Stimulated activated CD8-positive, alpha-beta memory T cell treated with anti-CD3 and anti-CD28 coated beads, Interleukin-12 subunit alpha, Interleukin-12 subunit beta, amount 100 ng/mL, for 24 hours (primary cell): ENCODE data around the gene RARRES2.

Source experiments
- DNase-seq: peaks from one replicate; pipeline ENCODE4 v3.0.0-alpha.2; 2020; ENCODE audit errors: extremely low read depth

The RARRES2 gene

DNA sequence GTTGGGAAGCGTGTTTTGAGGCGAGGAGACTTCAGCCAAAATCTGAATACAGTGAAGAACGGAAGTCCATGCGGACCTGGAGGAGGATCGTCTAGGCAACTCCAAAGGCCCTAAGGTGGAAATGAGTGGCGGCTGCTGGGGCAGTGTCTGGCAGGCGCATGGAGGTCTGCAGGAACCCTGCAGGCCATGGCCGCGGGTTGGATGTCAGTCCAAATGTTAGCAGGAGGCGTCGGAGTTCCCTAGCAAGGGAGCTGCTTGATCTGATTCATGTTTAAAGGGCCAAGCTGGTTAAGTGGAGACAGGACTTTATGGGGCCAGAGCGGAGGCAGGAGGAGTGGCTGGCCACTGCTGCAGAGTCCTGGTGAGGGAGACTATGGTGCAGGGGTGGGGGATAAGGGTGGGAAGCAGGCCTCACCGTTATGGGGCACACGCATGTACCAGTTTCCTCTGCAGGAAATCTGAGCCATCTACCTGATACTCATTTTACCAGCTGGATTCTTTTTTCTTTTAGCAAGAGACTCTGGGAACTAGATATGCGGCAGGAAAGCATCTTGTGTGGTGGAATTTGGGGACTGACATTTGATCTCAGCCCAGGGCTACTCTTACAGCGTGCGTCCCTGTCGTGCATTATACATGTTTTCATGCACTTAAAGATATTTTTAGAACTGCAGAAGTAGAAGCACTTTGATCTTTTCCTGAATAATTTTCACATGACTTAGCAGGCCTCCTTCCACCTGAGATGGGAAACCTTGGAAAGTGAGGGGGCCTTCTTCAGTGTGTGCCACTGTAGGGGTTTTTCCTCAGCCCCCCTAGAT is 20.6 kb upstream of the RARRES2 start:
- no peak for DNase-seq

DNA sequence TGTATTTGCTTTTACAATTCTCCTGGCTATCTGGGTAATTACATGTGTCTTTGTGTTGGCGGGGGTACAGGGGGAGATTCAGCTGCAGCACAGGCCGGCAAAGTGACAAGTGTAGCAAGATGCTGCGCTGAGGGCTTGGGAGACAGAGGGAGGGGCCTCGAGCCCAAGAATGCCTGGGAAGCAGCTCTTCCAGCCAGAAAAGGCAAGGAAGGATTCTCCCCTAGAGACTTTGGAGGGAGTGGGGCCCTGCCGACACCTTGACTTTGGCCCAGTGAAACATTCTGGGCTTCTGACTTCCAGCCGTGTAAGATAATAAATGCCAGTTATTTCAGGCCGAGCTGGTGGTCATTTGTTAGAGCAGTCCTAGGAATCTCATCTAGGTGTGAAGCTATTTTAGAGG is 20.0 kb upstream of the RARRES2 start:
- DNase-seq: no peak

DNA sequence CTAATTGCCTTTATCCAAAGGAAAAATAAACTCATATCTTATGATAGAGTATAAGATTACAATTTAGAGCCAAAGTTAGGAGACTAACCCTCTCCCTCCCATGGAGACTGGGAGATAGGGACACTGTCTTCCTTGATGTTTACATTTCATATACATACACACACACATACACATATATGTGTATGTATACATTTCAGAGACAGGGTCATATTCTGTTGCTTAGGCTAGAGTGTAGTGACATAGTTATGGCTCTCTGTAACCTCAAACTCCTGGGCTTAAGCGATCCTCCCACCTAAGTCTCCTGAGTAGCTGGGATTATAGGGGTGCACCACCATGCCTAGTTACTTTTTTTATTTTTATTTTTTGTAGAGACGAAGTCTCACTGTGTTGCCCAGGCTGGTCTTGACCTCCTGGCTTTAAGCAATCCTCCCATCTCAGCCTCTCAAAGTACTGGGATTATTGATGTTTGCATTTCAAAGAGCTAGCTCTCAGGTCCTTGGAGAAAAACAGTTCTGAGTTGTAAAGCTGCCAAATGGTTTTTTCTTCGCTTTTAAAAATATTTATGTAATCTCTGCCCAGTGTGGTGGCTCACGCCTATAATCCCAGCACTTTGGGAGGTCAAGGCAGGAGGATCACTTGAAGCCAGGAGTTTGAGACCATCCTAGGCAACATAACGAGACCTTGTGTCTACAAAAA is 19.1 kb upstream of the RARRES2 start:
- no peak for DNase-seq

DNA sequence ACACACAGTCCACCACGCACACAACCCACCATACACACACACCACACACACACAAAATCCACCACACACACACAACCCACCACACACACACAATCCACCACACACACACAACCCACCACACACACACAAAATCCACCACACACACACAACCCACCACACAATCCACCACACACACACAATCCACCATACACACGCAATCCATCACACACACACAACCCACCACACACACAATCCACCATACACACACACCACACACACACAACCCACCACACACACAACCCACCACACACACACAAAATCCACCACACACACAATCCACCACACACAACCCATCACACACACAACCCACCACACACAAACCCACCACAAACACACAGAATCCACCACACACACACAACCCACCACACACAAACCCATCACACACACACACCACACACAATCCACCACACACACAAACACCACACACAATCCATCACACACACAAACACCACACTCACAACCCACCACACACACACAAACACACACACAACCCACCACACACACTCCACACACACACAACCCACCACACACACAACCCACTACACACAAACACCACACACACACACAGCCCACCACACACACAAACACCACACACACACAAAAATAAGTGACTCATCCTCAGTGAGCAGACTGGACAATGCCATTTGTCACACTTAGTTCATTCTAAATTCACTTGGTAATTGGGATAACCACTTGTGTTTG is 18.4 kb upstream of the RARRES2 start:
- DNase-seq: no peak

DNA sequence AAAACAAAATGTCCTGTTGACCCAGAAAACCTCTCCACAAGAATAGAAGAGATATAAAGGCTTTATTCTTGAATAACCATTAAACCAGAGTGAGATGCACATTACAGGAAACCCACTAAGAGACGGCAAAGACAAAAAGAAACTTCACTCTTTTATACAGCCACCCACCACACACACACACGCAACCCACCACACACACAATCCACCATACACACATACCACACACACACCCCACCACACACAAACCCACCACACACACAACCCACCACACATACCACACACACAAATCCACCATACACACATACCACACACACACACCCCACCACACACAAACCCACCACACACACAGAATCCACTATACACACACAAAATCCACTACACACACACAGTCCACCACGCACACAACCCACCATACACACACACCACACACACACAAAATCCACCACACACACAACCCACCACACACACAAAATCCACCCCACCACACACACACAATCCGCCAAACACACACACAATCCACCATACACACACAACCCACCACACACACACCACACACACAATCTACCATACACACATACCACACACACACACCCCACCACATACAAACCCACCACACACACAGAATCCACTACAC is 17.7 kb upstream of the RARRES2 start:
- no peak for DNase-seq

DNA sequence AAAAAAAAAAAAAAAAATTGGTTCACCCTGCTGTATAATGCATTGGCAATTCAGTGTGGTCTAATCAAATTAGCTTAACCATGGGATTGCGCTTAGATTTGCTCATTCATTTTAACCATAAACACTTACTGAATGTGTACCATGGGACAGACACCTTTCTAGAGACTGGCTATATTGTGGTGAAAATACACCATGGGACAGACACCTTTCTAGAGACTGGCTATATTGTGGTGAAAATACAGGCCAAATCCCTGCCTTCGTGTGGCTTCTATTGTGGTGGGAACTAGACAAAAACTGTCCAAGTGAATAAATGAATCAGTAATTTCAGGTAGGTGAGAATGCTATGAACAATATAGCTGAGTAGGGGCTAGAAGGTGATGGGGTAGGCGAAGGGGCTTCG is 17.0 kb upstream of the RARRES2 start:
- no peak for DNase-seq

DNA sequence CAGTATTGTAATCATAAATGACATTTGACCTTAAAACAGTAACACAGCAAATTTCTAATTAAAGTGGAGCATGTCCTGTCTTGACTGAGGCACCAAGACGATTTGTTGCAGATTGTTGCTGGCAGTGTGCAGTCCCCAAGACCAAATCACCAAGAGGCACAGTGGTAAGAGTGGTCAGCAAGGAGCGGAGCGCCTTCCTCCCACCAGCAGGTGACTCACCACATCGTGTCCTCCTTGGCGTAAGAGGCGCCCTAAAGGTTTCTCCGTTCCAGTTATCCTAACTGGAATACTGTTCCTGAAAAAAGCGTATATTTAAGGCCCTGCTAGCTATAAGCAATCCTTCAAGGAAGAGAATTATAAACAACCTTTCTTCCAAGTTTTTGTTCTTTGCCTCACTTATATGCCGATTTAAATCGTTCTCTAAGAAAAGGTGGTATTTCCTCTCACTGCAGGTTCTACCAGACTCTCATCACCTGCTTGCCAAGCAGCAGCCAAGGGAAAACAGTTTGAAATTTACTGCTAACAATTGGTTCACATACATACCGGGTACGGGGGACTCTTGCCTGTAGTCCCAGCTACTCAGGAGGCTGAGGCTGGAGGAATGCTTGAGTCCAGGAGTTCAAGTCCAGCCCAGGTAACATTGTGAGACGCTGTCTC is 16.5 kb upstream of the RARRES2 start:
- DNase-seq: no peak

DNA sequence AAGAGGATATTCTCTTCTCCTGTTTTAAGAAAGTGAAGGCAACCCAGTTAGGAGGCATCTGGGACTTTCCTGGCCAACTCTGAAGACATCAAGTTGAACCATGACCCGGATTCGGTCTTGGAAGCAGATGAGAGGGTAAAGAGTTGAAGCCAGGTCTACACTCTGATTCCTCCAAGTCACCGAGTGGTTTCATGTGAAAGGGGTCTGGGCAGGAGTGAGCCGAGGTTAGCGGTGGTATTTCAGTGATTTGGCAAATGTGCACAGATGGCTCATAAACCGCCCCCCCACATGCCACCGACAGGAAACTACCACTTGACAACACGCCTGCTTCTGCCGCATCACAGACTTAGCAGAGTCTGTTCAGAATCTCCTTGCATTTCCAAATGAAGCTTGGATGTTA is 15.8 kb upstream of the RARRES2 start:
- no peak for DNase-seq

DNA sequence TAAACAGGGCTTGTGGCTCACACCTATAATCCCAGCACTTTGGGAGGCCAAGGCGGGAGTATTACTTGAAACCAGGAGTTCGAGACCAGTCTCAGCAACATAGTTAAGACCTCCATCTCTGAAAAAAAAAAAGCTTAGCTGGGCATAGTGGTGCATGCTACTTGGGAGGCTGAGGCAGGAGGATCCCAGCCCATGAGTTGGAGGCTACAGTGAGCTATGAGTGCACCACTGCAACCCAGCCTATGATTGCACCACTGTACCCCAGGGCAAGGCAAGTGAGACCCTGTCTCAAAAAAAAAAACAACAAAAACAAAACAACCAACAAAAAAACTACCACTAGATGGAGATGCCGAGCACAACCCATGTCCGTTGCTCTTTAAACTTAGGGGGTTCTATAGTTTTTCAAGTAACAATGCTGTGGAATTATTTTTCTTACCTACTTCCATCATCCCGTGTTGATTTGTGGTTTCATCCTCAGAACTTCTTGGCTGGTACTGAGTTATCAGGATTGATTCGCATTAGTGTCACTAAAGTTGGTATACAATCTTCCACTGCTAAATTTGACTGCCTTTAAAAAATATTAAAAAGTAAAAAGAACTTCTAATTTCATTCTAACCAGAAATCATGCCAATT is 15.0 kb upstream of the RARRES2 start:
- no peak for DNase-seq

DNA sequence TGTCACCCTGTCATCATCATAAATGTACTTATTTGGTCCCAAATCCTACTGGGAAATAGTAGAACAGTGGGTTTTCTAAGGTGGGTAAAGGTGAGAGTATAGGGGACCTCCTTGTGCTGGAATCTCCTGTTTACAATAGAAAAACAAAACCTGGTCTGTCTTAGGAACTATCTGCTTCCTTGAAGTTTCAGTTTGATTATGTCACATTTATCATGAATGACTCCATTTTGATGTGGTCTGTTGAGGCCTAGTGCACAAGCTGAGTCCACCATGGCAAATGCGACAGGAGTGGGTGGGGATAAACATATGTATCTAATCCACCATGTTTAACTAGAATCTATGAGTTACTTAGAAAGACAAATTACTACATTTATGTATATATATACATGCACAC is 14.2 kb upstream of the RARRES2 start:
- no peak for DNase-seq

DNA sequence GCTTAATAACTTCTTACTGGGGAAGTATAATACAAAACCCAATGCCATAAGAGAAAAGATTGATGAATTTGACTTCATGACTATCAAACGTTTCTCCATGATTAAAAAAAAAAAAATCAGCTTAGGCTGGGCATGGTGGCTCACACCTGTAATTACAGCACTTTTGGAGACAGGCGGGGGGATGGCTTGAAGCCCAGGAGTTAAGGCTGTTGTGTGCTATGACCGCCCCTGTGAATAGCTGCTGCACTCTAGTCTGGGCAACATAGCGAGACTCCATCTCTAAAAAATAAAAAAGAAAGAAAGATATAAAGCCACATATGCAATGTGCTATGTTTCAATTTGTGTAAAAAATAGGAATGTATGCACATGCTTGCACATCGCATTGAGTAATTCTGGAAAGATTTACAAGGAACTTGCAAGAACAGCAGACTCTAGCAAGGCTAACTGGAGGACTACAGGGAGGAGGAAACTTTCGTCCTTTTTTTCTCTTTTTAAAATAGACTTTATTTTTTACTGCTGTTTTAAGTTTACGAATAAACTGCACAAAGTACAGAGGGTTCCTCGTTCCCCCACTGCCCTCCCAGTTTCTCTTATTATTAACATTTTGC is 10.3 kb upstream of the RARRES2 start:
- DNase-seq: no peak

DNA sequence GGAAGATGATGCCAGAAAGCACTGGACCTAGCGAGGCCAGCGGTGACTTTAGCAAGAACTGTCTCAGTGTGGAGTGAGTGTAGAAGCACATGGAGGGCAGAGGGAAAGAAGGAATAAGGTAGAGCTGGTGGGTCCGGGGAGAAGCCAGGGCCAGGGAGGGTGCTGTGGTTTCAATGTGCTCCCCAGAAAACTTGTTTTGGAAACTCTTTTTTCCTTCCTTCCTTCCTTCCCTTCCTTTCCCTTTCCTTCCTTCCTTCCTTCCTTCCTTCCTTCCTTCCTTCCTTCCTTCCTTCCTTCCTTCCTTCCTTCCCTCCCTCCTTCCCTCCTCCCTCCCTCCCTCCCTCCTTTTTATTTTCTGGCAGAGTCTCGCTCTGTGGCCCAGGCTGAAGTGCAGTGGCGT is 5.5 kb upstream of the RARRES2 start:
- no peak for DNase-seq

DNA sequence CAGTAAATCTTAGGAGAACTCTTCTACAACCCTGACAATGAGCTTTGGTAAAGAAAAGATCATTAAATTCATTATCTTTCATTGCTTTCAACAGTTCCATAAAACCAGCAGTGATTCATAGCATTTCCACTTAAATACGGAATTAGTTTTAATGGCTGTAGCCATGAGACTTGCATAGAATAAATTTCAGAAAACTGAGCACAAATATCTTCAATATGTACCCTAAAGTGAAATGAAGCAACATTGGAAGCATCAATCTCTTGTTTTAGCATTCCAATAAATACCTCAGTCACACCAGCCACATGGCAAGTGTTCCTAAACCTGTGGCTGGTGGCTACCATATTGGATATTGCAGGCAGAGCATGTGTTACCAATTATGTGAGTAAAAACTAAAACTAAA is 3.6 kb upstream of the RARRES2 start:
- no peak for DNase-seq

DNA sequence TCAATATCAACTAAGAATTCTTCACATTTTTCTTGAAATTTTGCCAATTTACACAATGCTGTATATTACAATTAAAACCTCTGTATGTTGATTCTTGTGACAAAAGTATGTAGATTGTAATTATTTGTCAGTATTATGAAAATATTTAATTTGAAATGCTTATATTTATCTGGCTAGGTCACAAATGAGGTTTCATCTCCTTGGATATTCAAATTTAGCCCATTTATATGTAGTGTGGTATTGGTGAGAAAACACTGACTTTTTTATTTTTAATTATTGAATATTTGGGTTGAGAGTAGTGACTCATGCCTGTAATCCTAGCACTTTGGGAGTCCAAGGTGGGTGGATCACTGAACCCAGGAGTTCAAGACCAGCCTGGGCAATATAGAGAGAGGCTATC is 2.9 kb upstream of the RARRES2 start:
- no peak for DNase-seq

DNA sequence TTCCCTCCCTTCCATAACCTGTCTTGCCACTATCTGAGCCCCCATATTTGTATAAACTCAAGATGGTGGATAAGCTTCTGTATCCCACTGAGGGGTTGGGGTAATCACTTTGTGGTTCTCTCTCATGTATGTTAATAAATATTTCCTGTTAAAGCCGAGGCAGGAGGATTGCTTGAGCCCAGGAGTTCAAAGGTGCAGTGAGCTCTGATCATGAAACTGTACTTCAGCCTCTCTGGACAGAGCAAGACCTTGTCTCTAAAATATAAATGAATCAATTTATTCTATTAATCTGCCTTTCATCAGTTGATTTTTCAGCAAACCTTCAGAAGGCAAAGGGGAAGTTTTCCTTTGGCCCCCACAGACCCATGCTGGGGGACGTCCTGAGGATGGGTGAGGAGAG is 1.8 kb upstream of the RARRES2 start:
- DNase-seq: no peak

DNA sequence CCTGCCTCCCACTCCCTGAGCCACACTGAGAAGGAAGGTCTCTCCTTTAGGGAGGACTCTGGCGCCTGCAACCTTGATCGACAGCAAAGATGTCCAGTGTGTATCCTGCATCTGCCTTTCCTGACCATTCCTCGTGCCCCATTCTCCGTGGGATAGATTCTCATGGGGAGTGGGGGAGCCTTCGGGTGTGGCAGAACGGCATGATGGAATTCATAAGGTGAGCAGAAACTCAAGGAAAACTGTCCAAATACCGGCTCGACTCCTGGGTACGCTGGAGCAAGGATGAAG is 636 bp upstream of the RARRES2 start:
- DNase-seq: no peak

DNA sequence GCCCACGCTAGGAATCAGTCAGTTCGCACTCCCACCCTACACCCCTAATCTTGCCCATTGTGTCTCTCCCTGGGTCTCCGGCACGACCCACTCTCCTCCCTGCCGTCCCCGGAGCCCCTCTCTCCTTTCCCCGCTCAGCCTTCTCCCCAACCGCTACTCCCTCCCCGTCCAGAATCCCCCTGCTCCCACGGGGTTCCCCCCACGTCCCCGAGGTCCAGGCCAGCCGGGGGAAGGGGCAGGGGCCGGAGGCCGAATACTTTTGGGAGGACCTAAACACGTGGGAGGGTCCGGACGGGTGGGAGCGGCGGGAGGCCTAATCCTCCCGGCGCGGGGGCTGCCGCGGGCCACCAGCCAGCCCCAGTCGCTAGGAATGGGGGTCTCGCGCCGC is 560 bp downstream of the RARRES2 start:
- no peak for DNase-seq

DNA sequence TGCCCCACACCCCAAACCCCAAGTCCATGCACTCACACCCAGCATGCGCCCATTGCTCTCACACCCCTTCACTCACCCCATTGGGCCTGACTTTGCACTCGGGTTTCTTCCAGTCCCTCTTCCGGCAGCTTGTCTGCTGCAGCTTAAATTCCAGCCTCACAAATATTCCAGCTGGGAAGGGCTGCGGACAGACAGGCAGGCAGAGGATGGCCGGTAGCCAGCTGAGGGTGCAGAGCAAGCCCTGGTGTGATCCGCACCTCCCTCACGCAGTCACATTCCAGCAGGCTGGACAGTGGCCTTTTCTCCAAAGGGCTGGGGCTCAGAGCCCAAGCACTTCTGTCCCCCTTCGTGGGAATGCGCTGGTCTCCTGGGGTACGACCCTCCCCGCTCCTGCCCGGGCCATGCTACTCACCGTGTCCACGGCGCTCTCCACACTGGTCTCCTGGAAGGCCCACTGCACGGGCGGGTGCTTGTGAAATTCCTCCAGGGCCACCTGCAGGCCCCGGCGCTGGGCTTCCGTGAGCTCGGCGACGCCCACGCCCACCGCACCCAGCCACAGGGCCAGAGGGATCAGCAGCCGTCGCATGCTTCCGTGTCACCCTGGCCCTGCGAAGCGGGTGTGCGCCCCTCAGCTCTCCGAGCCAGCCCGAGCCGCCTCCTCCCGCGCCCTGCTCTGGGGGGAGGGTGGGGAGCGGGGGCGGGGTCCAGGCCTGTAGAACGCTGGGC is 1.2 kb downstream of the RARRES2 start:
- no peak for DNase-seq

DNA sequence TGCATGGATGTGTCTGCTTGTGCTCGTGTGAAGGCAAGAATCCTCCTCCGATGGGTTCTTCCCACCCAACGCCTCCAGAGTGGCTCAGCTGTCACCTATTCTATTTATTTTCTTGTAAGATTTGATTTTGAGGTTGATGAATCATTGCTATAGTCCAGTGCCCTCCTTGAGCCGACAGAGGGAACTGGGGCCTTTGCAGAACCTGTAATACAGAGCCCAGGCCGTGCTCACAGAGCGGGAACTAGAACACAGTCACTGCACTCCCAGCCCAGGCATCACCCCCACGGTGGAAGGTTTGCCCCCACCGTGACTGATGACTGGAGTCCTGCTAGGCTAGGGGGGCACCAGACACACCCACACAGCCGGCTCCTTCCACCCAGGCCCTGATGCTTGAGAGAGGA is 2.0 kb downstream of the RARRES2 start:
- no peak for DNase-seq

DNA sequence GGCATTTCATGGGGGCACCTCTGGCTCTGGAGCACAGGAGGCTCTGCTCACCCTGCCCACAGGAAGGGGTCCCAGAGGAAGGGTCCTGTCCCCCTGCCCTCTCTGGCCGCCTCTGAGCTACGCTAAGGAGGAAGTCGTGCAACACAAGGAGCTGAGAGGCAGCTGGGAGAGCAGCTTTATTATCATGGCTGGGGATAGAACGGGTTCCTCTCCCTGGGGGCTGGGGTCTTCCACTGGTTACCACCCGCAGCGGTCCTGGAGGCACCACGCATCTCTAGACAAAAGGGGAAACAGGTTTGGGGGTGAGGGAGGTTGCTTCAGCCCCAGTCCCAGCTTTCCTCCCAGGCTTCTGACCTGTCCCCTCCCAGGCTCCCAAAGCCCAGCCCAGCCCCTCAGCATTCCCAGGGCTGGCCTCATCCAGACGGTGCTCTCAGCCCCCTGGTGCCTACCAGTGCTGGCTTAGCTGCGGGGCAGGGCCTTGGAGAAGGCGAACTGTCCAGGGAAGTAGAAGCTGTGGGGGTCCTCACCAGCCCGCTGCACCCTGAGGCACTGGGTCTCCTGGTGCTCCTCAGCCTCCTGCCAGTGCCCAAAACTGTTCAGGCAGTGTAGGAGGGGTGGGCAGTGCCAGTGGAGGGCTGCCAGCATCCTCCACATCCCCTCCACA is 3.1 kb downstream of the RARRES2 start:
- no peak for DNase-seq
